HepG2 (cell line): ENCODE measurements around the gene CA4. TPM values are rescaled to one million over a fixed set of nuclear protein-coding genes. Genes with fewer than 3 reads are reported as not detected.

Experiments
- FOXK1 ChIP-seq: sonication (generic); formaldehyde crosslinking; IDR thresholded peaks from 2 replicates; pipeline ENCODE4 v1.4.0; 2020; ENCODE audit warnings: low read depth, missing genetic modification reagents, borderline replicate concordance
- GTF2F1 ChIP-seq: fragments of 150-350 bp; IDR thresholded peaks from 2 replicates; pipeline ENCODE4 v1.6.1; 2014; ENCODE audit warnings: low read length
- HIVEP1 ChIP-seq: sonication (generic); formaldehyde crosslinking; IDR thresholded peaks from 2 replicates; pipeline ENCODE4 v1.4.0; 2020; ENCODE audit warnings: mild to moderate bottlenecking, missing genetic modification reagents
- KDM5A ChIP-seq: fragments of 200-600 bp; sonication (generic); IDR thresholded peaks from 2 replicates; pipeline ENCODE4 v1.7.0; 2018; ENCODE audit warnings: antibody characterized with exemption, mild to moderate bottlenecking, low read length, borderline replicate concordance
- MAFF ChIP-seq: IDR thresholded peaks from 2 replicates; pipeline ENCODE4 v1.6.1; 2011; ENCODE audit warnings: low read depth, low read length, improper control_type of control experiment
- NAIF1 ChIP-seq: sonication (generic); formaldehyde crosslinking; IDR thresholded peaks from 2 replicates; pipeline ENCODE4 v1.5.0; 2020; ENCODE audit warnings: mild to moderate bottlenecking, missing genetic modification reagents, borderline replicate concordance
- NR1H2 ChIP-seq: sonication (generic); formaldehyde crosslinking; IDR thresholded peaks from 2 replicates; pipeline ENCODE4 v1.8.1; 2022; ENCODE audit warnings: low read depth, missing genetic modification reagents, borderline replicate concordance
- NR2F1 ChIP-seq, 2 experiments: fragments of 450-650 bp in 1 of 2; formaldehyde crosslinking in 1 of 2; IDR thresholded peaks; 2 replicates each; pipeline versions ENCODE4 v1.5.0 to v1.6.1; 2016 to 2020; ENCODE audit warnings: mild to moderate bottlenecking in 1 of 2, missing compliant biosample characterization in 1 of 2, missing genetic modification reagents in 1 of 2, moderate library complexity in 1 of 2
- PAF1 ChIP-seq: IDR thresholded peaks from 2 replicates; pipeline ENCODE4 v1.6.1; 2016; ENCODE audit warnings: missing genetic modification reagents, missing compliant biosample characterization
- PPARG ChIP-seq: conservative IDR thresholded peaks from 2 replicates; pipeline ENCODE4 v1.6.1; 2016; ENCODE audit warnings: missing biosample characterization, missing genetic modification reagents
- RAD51 ChIP-seq: fragments of 450-650 bp; IDR thresholded peaks from 2 replicates; pipeline ENCODE4 v1.6.1; 2016; ENCODE audit warnings: borderline replicate concordance
- SIN3B ChIP-seq: fragments of 150-350 bp; IDR thresholded peaks from 2 replicates; pipeline ENCODE4 v1.6.1; 2014; ENCODE audit warnings: low read length
- ZFY ChIP-seq: sonication (generic); formaldehyde crosslinking; IDR thresholded peaks from 2 replicates; pipeline ENCODE4 v1.4.0; 2020; ENCODE audit warnings: missing genetic modification reagents
- ZNF33B ChIP-seq: sonication (generic); formaldehyde crosslinking; IDR thresholded peaks from 2 replicates; pipeline ENCODE4 v1.5.1; 2020; ENCODE audit warnings: mild to moderate bottlenecking, missing genetic modification reagents
- ZNF724P ChIP-seq: sonication (generic); formaldehyde crosslinking; IDR thresholded peaks from 2 replicates; pipeline ENCODE4 v1.8.0; 2022; ENCODE audit warnings: missing genetic modification reagents, borderline replicate concordance
- ZSCAN22 ChIP-seq: sonication (generic); formaldehyde crosslinking; IDR thresholded peaks from 2 replicates; pipeline ENCODE4 v1.4.0; 2020; ENCODE audit warnings: mild to moderate bottlenecking, missing genetic modification reagents
- polyA plus RNA-seq, 8 experiments: library from polyadenylated mRNA; depleted of rRNA in 3 of 8; stranded (reverse) in 7 of 8; unstranded in 1 of 8; fragments of >200 nt; fragmentation: Illumina TruSeq in 4 of 8; extraction: Trizol in 4 of 8; gene quantifications; 2 replicates each; pipeline versions ENCODE4 v1.2.1 to v1.2.3, GENCODE V29; 2011 to 2016; ENCODE audit warnings: low read depth in 4 of 8, missing spikeins in 1 of 8, mixed read lengths in 1 of 8; ENCODE audit not compliant: insufficient read depth in 1 of 8
- total RNA-seq, 5 experiments: library from RNA; depleted of rRNA; stranded (reverse); fragments of >200 nt; fragmentation: Illumina TruSeq; extraction: Trizol; gene quantifications; 2 replicates each; pipeline ENCODE4 v1.2.3, GENCODE V29; 2016; ENCODE audit warnings: low read depth in 1 of 5
- TF ChIP-seq, protein P1 (sequence below): sonication (generic); formaldehyde crosslinking; IDR thresholded peaks from 2 replicates; pipeline ENCODE4 v1.4.0; 2020; ENCODE audit warnings: mild to moderate bottlenecking, missing genetic modification reagents
- TF ChIP-seq, protein P2 (sequence below): sonication (generic); formaldehyde crosslinking; IDR thresholded peaks from 2 replicates; pipeline ENCODE4 v1.8.0; 2022; ENCODE audit warnings: missing genetic modification reagents, mild to moderate bottlenecking, borderline replicate concordance
- TF ChIP-seq, protein P3 (sequence below): sonication (generic); formaldehyde crosslinking; IDR thresholded peaks from 2 replicates; pipeline ENCODE4 v1.5.1; 2020; ENCODE audit warnings: mild to moderate bottlenecking, missing genetic modification reagents
- TF ChIP-seq, protein P4 (sequence below): IDR thresholded peaks from 2 replicates; pipeline ENCODE4 v1.6.1; 2016; ENCODE audit warnings: low read depth, borderline replicate concordance

The CA4 gene
- total and polyA plus RNA-seq, 2 of the 13 experiments (the other 11 are each of a cell fraction or from before 2014, with no cell fraction given): not detected

DNA sequence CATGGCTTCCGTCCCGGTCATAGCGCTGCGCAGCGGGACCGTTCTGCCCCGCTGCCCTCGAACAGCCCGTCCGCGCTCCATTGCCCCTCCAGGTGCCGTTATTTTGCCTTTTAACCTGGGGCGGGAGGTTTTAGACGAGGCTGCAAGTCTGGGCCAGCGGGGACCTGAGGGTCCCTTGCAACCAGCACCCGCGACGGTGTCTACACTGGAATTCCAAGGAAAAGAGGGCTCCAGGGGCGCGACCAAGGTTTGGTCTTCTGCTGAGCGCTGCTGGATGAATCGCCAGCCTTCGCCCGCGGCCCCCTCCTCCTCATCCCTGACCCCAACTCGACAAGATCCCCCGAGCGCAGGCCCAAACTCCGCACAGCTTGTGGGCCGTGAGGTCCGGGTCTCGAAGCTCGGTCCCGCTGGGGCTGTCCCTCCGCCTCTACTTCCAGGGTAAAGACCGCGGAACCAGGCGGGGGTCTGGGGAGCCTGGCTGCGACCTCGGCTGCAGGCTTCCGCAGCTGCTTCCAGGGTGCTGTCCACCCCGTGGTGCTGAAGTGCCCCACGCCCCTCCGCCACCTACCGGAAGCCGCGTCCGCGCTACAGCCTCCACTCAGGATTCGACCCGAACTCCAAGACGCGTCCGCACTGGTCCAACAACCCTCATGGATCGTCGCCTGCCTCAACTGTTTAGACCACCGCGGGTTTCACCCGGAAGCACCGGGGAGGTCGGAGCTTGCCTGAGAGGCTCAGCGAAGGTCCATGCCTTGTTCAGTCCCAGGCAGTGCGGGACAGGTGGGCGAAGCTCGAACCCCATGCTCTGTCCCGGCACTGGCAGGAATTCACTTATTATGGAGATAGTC is 10.1 kb upstream of the CA4 start (continued):
- TF ChIP-seq, protein P1, sequence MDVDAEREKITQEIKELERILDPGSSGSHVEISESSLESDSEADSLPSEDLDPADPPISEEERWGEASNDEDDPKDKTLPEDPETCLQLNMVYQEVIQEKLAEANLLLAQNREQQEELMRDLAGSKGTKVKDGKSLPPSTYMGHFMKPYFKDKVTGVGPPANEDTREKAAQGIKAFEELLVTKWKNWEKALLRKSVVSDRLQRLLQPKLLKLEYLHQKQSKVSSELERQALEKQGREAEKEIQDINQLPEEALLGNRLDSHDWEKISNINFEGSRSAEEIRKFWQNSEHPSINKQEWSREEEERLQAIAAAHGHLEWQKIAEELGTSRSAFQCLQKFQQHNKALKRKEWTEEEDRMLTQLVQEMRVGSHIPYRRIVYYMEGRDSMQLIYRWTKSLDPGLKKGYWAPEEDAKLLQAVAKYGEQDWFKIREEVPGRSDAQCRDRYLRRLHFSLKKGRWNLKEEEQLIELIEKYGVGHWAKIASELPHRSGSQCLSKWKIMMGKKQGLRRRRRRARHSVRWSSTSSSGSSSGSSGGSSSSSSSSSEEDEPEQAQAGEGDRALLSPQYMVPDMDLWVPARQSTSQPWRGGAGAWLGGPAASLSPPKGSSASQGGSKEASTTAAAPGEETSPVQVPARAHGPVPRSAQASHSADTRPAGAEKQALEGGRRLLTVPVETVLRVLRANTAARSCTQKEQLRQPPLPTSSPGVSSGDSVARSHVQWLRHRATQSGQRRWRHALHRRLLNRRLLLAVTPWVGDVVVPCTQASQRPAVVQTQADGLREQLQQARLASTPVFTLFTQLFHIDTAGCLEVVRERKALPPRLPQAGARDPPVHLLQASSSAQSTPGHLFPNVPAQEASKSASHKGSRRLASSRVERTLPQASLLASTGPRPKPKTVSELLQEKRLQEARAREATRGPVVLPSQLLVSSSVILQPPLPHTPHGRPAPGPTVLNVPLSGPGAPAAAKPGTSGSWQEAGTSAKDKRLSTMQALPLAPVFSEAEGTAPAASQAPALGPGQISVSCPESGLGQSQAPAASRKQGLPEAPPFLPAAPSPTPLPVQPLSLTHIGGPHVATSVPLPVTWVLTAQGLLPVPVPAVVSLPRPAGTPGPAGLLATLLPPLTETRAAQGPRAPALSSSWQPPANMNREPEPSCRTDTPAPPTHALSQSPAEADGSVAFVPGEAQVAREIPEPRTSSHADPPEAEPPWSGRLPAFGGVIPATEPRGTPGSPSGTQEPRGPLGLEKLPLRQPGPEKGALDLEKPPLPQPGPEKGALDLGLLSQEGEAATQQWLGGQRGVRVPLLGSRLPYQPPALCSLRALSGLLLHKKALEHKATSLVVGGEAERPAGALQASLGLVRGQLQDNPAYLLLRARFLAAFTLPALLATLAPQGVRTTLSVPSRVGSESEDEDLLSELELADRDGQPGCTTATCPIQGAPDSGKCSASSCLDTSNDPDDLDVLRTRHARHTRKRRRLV (CRISPR knock-in tag): peak; percentile 89
- TF ChIP-seq SIN3B (peak; percentile 73; the same call in 1 of the 2 replicates), ZNF33B (peak; percentile 85; the same call in 1 of the 2 replicates), RAD51 (no peak), MAFF (no peak), NR1H2 (CRISPR knock-in tag) (peak; percentile 90; the same call in 1 of the 2 replicates), PPARG (CRISPR knock-in tag) (peak; percentile 77), ZFY (CRISPR knock-in tag) (peak; percentile 70), FOXK1 (CRISPR knock-in tag) (peak; percentile 88; the same call in 1 of the 2 replicates), PAF1 (no peak), NAIF1 (CRISPR knock-in tag) (peak; percentile 87; the same call in 1 of the 2 replicates), ZNF724P (CRISPR knock-in tag) (peak; percentile 98), GTF2F1 (no peak), KDM5A (no peak), ZSCAN22 (peak; percentile 56; the same call in 1 of the 2 replicates), NR2F1 (CRISPR knock-in tag; IDR thresholded peaks at IDR 0.05) (peak in 1 of 2 experiments; percentile 37; a peak in 1 of 4 replicates), HIVEP1 (CRISPR knock-in tag) (peak; percentile 92)
- TF ChIP-seq, protein P2, sequence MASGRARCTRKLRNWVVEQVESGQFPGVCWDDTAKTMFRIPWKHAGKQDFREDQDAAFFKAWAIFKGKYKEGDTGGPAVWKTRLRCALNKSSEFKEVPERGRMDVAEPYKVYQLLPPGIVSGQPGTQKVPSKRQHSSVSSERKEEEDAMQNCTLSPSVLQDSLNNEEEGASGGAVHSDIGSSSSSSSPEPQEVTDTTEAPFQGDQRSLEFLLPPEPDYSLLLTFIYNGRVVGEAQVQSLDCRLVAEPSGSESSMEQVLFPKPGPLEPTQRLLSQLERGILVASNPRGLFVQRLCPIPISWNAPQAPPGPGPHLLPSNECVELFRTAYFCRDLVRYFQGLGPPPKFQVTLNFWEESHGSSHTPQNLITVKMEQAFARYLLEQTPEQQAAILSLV (CRISPR knock-in tag): peak; percentile 99
- TF ChIP-seq, protein P3, sequence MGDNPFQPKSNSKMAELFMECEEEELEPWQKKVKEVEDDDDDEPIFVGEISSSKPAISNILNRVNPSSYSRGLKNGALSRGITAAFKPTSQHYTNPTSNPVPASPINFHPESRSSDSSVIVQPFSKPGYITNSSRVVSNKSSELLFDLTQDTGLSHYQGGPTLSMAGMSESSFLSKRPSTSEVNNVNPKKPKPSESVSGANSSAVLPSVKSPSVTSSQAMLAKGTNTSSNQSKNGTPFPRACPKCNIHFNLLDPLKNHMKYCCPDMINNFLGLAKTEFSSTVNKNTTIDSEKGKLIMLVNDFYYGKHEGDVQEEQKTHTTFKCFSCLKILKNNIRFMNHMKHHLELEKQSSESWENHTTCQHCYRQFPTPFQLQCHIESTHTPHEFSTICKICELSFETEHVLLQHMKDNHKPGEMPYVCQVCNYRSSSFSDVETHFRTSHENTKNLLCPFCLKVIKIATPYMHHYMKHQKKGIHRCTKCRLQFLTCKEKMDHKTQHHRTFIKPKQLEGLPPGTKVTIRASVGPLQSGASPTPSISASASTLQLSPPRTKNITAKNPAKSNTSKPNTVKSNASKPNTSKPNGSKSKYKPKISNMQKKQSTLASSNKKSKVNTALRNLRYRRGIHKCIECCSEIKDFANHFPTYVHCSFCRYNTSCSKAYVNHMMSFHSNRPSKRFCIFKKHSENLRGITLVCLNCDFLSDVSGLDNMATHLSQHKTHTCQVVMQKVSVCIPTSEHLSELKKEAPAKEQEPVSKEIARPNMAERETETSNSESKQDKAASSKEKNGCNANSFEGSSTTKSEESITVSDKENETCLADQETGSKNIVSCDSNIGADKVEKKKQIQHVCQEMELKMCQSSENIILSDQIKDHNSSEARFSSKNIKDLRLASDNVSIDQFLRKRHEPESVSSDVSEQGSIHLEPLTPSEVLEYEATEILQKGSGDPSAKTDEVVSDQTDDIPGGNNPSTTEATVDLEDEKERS: peak; percentile 93
- TF ChIP-seq, protein P4, sequence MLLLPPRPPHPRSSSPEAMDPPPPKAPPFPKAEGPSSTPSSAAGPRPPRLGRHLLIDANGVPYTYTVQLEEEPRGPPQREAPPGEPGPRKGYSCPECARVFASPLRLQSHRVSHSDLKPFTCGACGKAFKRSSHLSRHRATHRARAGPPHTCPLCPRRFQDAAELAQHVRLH (CRISPR knock-in tag): peak; percentile 100
